A549 (cell line): ENCODE measurements around the gene ARHGEF6. TPM values are rescaled to one million over a fixed set of nuclear protein-coding genes. Genes with fewer than 3 reads are reported as not detected.
A peak's percentile ranks its signal among the peaks of the same experiment; 100 is the strongest.

ENCODE experiments used
- ATAC-seq, 2 experiments: fragments of 200-7000 bp in 1 of 2; fragments of >200 bp in 1 of 2; cut with Nextera tagmentation in 1 of 2; cut with Tn5 transposase in 1 of 2; 3 replicates each; pipeline versions ENCODE4 v1.8.0 to v1.9.1; 2018 to 2020; ENCODE audit warnings: mild to moderate bottlenecking in 1 of 2, moderate library complexity in 1 of 2
- CTCF ChIA-PET: fragments of 300-600 bp; sonication (Branson Sonifier 250); formaldehyde crosslinking; extraction: SDS; loops from one replicate; lab custom pipeline; 2021; ENCODE audit warnings: antibody characterized with exemption, inconsistent platforms; lab: Yijun Ruan, JAX
- POLR2A ChIA-PET: fragments of 350-600 bp; formaldehyde crosslinking; extraction: SDS; loops from one replicate; lab custom pipeline; 2021; ENCODE audit warnings: antibody characterized with exemption, inconsistent platforms; lab: Yijun Ruan, JAX
- DNase-seq, 2 experiments: peaks; one replicate each; pipeline versions ENCODE4 v3.0.0 to v3.0.0-alpha.2; 2011 to 2016; ENCODE audit warnings: low read depth in 1 of 2, low spot score in 1 of 2
- FAIRE-seq: peaks from 2 replicates; lab custom pipeline; 2011; peaks lifted over from hg19 to GRCh38; lab: Jason Lieb, UNC
- H3K27ac ChIP-seq, 2 experiments: fragments of >200 bp; sonication (Bioruptor Twin); formaldehyde crosslinking; 3 replicates each; pipeline ENCODE4 v1.5.1; 2016 to 2017
- H3K4me1 ChIP-seq: fragments of >200 bp; sonication (Bioruptor Twin); formaldehyde crosslinking; 3 replicates; pipeline ENCODE4 v1.6.1; 2016
- H3K4me2 ChIP-seq: fragments of >200 bp; sonication (Bioruptor Twin); formaldehyde crosslinking; 3 replicates; pipeline ENCODE4 v1.6.1; 2016
- H3K4me3 ChIP-seq: fragments of >200 bp; sonication (Bioruptor Twin); formaldehyde crosslinking; 3 replicates; pipeline ENCODE4 v1.5.1; 2016
- H3K9me3 ChIP-seq: fragments of >200 bp; sonication (Bioruptor Twin); formaldehyde crosslinking; 3 replicates; pipeline ENCODE4 v1.6.1; 2016
- CHD4 ChIP-seq: fragments of 200-600 bp; sonication (generic); IDR thresholded peaks from 2 replicates; pipeline ENCODE4 v1.6.1; 2016; ENCODE audit warnings: antibody characterized with exemption, mild to moderate bottlenecking, borderline replicate concordance
- FOSB ChIP-seq: fragments of 250-450 bp; sonication (Bioruptor Pico); IDR thresholded peaks from 2 replicates; pipeline ENCODE4 v1.5.0; 2020; ENCODE audit warnings: mild to moderate bottlenecking, moderate library complexity
- FOSL2 ChIP-seq, 2 experiments: fragments of 450-650 bp in 1 of 2; fragments of >200 bp in 1 of 2; sonication (Bioruptor Twin) in 1 of 2; formaldehyde crosslinking; IDR thresholded peaks; 2 replicates each; pipeline versions ENCODE4 v1.5.0 to v1.6.1; 2016 to 2020; ENCODE audit warnings: mild to moderate bottlenecking in 1 of 2, moderate library complexity in 1 of 2
- GATA3 ChIP-seq: IDR thresholded peaks from 2 replicates; pipeline ENCODE4 v1.6.1; 2012; ENCODE audit warnings: borderline replicate concordance
- JUN ChIP-seq, 2 experiments: fragments of >200 bp; sonication (Bioruptor Twin); formaldehyde crosslinking; IDR thresholded peaks; 2 replicates in 1 of 2; 3 replicates in 1 of 2; pipeline ENCODE4 v1.6.1; 2016 to 2017
- JUNB ChIP-seq: fragments of >200 bp; sonication (Bioruptor Twin); formaldehyde crosslinking; IDR thresholded peaks from 2 replicates; pipeline ENCODE4 v1.6.1; 2016
- KDM5A ChIP-seq: fragments of 200-600 bp; sonication (generic); IDR thresholded peaks from 2 replicates; pipeline ENCODE4 v1.6.1; 2016; ENCODE audit warnings: antibody characterized with exemption, mild to moderate bottlenecking
- MAFK ChIP-seq: fragments of 450-650 bp; IDR thresholded peaks from 2 replicates; pipeline ENCODE4 v1.6.1; 2014; ENCODE audit not compliant: partially characterized antibody
- PHF8 ChIP-seq: fragments of 200-600 bp; sonication (generic); IDR thresholded peaks from 2 replicates; pipeline ENCODE4 v1.6.1; 2016; ENCODE audit warnings: low read depth, mild to moderate bottlenecking, antibody characterized with exemption, moderate library complexity, borderline replicate concordance
- POLR2AphosphoS2 ChIP-seq: conservative IDR thresholded peaks from 2 replicates; pipeline ENCODE4 v1.6.1; 2012; ENCODE audit warnings: low read length, improper control_type of control experiment, inconsistent platforms
- TP53 ChIP-seq: fragments of 250-450 bp; sonication (Bioruptor Pico); IDR thresholded peaks from 2 replicates; pipeline ENCODE4 v1.5.0; 2021; ENCODE audit warnings: mild to moderate bottlenecking, moderate library complexity
- ZC3H11A ChIP-seq: fragments of 450-650 bp; IDR thresholded peaks from 2 replicates; pipeline ENCODE4 v1.6.1; 2014; ENCODE audit warnings: antibody characterized with exemption, mild to moderate bottlenecking
- ZNF302 ChIP-seq: fragments of 250-450 bp; sonication (Bioruptor Pico); IDR thresholded peaks from 2 replicates; pipeline ENCODE4 v1.9.0; 2021; ENCODE audit warnings: inconsistent platforms, mild to moderate bottlenecking, moderate library complexity
- ZSCAN20 ChIP-seq: fragments of 250-450 bp; sonication (Bioruptor Pico); IDR thresholded peaks from 2 replicates; pipeline ENCODE4 v1.8.0; 2022; ENCODE audit warnings: mild to moderate bottlenecking, moderate library complexity
- WGBS: methylation state at CpG from one replicate; pipeline ENCODE4 v1.1.6; 2017; ENCODE audit errors: missing lambda C conversion rate; 5-methylcytosine and 5-hydroxymethylcytosine counted together
- polyA plus RNA-seq, 4 experiments: library from polyadenylated mRNA; depleted of rRNA in 3 of 4; stranded (reverse); fragments of >200 nt; fragmentation: RNase III in 1 of 4; extraction: RNeasy Plus Mini Kit Qiagen cat#74134 plus additional on column Dnase treatment in 1 of 4; gene quantifications; 2 replicates in 3 of 4; 3 replicates in 1 of 4; pipeline ENCODE4 v1.2.3, GENCODE V29; 2011 to 2017
- TF ChIP-seq, protein P1 (sequence below): fragments of >200 bp; sonication (Bioruptor Twin); formaldehyde crosslinking; IDR thresholded peaks from 2 replicates; pipeline ENCODE4 v1.6.1; 2016
- TF ChIP-seq, protein P2 (sequence below): fragments of 250-450 bp; sonication (Bioruptor Pico); IDR thresholded peaks from 2 replicates; pipeline ENCODE4 v1.5.0; 2020; ENCODE audit warnings: low read depth, mild to moderate bottlenecking, moderate library complexity
- TF ChIP-seq, protein P3 (sequence below): fragments of 200-600 bp; sonication (generic); IDR thresholded peaks from 2 replicates; pipeline ENCODE4 v1.6.1; 2016; ENCODE audit warnings: antibody characterized with exemption, mild to moderate bottlenecking, moderate library complexity
- TF ChIP-seq, protein P4 (sequence below): fragments of 250-450 bp; sonication (Bioruptor Pico); IDR thresholded peaks from 2 replicates; pipeline ENCODE4 v1.5.0; 2021; ENCODE audit warnings: mild to moderate bottlenecking, moderate library complexity, borderline replicate concordance
- TF ChIP-seq, protein P5 (sequence below): IDR thresholded peaks from 2 replicates; pipeline ENCODE4 v1.6.1; 2012

The ARHGEF6 gene
- polyA plus RNA-seq, 2 of the 4 experiments (the other 2 are of a cell fraction), result 0.10 to 0.30 TPM

DNA sequence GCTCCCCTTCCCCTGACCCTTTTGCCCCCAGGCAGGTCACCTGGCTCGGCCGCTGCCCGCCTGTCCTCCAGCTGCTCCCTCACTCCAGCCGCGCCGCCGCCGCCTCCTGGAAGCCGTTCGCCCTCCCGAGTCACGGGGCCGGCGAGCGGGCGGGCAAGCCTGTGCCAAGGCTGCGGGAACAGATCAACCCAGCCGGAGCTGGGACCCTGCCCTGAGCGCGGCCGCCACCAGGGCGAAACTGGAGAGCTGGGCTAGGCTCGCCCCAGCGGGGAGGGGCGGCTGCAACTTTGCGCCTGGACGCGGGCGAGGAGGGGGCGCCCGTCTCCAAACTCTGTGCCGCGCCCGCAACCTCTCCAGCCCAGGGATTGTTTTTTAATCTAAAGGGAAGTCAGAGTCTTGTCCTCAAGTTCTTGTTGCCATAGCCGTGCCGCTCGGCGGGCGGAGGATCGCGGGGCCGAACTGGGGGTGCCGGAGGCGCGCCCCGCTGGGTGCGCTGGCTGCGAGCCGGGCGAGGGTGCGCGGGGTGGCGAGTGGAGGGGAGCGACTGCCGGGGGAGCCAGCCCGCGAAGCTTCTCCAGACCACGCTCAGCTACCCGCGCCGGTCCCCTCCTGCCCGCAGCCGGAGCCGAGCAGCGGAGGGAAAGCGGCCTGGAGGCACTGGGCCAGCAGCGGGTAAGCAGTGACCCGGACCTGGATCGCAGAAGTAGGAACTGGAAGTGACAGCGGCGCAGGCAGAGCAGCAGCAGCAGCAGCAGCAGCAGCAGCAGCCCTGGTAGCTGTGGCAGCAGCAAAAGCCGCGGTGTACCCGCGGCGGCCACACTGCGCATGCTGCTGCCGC lies 13.4 kb downstream of the ARHGEF6 start:
- Histone ChIP-seq H3K4me3 (peak overlapping the region; percentile 72), H3K9me3 (no peaks in the 10 kb centered on the region)
- FAIRE-seq, result no peak
- no peak for TF ChIP-seq KDM5A
- TF ChIP-seq, protein P1, sequence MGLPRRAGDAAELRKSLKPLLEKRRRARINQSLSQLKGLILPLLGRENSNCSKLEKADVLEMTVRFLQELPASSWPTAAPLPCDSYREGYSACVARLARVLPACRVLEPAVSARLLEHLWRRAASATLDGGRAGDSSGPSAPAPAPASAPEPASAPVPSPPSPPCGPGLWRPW, result no peak
- no peak for TF ChIP-seq GATA3
- no peak for TF ChIP-seq MAFK
- TF ChIP-seq POLR2AphosphoS2, result no peak
- TF ChIP-seq PHF8, result no peak
- TF ChIP-seq JUNB, result no peak
- TF ChIP-seq FOSB (CRISPR knock-in tag), result no peak
- no peak for TF ChIP-seq ZNF302 (CRISPR knock-in tag)
- TF ChIP-seq ZSCAN20 (CRISPR knock-in tag), result no peak
- no peak for TF ChIP-seq FOSL2 (IDR thresholded peaks at IDR 0.05)
- TF ChIP-seq FOSL2 (CRISPR knock-in tag; IDR thresholded peaks at IDR 0.05), result no peak
- no peak for TF ChIP-seq TP53 (CRISPR knock-in tag)
- no peak for TF ChIP-seq CHD4
- TF ChIP-seq, protein P2, sequence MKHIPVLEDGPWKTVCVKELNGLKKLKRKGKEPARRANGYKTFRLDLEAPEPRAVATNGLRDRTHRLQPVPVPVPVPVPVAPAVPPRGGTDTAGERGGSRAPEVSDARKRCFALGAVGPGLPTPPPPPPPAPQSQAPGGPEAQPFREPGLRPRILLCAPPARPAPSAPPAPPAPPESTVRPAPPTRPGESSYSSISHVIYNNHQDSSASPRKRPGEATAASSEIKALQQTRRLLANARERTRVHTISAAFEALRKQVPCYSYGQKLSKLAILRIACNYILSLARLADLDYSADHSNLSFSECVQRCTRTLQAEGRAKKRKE, result no peak
- TF ChIP-seq, protein P3, sequence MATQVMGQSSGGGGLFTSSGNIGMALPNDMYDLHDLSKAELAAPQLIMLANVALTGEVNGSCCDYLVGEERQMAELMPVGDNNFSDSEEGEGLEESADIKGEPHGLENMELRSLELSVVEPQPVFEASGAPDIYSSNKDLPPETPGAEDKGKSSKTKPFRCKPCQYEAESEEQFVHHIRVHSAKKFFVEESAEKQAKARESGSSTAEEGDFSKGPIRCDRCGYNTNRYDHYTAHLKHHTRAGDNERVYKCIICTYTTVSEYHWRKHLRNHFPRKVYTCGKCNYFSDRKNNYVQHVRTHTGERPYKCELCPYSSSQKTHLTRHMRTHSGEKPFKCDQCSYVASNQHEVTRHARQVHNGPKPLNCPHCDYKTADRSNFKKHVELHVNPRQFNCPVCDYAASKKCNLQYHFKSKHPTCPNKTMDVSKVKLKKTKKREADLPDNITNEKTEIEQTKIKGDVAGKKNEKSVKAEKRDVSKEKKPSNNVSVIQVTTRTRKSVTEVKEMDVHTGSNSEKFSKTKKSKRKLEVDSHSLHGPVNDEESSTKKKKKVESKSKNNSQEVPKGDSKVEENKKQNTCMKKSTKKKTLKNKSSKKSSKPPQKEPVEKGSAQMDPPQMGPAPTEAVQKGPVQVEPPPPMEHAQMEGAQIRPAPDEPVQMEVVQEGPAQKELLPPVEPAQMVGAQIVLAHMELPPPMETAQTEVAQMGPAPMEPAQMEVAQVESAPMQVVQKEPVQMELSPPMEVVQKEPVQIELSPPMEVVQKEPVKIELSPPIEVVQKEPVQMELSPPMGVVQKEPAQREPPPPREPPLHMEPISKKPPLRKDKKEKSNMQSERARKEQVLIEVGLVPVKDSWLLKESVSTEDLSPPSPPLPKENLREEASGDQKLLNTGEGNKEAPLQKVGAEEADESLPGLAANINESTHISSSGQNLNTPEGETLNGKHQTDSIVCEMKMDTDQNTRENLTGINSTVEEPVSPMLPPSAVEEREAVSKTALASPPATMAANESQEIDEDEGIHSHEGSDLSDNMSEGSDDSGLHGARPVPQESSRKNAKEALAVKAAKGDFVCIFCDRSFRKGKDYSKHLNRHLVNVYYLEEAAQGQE, result no peak
- TF ChIP-seq ZC3H11A, result no peak
- TF ChIP-seq, protein P4, sequence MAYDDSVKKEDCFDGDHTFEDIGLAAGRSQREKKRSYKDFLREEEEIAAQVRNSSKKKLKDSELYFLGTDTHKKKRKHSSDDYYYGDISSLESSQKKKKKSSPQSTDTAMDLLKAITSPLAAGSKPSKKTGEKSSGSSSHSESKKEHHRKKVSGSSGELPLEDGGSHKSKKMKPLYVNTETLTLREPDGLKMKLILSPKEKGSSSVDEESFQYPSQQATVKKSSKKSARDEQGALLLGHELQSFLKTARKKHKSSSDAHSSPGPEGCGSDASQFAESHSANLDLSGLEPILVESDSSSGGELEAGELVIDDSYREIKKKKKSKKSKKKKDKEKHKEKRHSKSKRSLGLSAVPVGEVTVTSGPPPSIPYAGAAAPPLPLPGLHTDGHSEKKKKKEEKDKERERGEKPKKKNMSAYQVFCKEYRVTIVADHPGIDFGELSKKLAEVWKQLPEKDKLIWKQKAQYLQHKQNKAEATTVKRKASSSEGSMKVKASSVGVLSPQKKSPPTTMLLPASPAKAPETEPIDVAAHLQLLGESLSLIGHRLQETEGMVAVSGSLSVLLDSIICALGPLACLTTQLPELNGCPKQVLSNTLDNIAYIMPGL, result no peak
- no peak for TF ChIP-seq JUN (IDR thresholded peaks at IDR 0.05)
- TF ChIP-seq, protein P5, sequence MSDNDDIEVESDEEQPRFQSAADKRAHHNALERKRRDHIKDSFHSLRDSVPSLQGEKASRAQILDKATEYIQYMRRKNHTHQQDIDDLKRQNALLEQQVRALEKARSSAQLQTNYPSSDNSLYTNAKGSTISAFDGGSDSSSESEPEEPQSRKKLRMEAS, result no peak
- TF ChIP-seq, all 56 proteins: peak for 0
- ATAC-seq (peak; percentile 97 to 98), DNase-seq (peak; percentile 36 to 53)
- Histone ChIP-seq H3K4me2 (peak overlapping the region; percentile 93), H3K4me1 (no peaks in the 10 kb centered on the region), H3K27ac (peak overlapping the region; percentile 54 to 81; a peak in 5 of 6 replicates)
- ChIA-PET POLR2A (interaction anchor here (2.8 kb wide), 1 partner anchor 113 kb away, joined by 11 read pairs; the partner anchor contains the start of gene RBMX), CTCF (interaction anchor here (1.0 to 1.5 kb wide), 2 partner anchors 12 to 159 kb away, joined by 4 to 5 read pairs; no protein-coding TSS in a partner anchor)
- WGBS, result 19% methylated on average over 10 of the region's 78 CpGs
